HEK293 (cell line): ENCODE measurements around the gene MAP3K5.

Source experiments
- CTCF ChIA-PET: fragments of 350-600 bp; formaldehyde crosslinking; extraction: SDS; loops from one replicate; lab custom pipeline; 2021; ENCODE audit warnings: antibody characterized with exemption; lab: Yijun Ruan, JAX
- POLR2A ChIA-PET: fragments of 300-600 bp; formaldehyde crosslinking; extraction: SDS; loops from one replicate; lab custom pipeline; 2020; ENCODE audit warnings: antibody characterized with exemption, inconsistent platforms; lab: Yijun Ruan, JAX
- H3K27ac ChIP-seq: fragments of 200-500 bp; sonication (Bioruptor generic); 2 replicates; pipeline ENCODE4 v1.5.1; 2014; ENCODE audit warnings: low read depth, low read length, control low read depth, inconsistent platforms; ENCODE audit errors: extremely low read depth
- H3K36me3 ChIP-seq, 2 experiments: fragments of 200-500 bp in 1 of 2; sonication (Bioruptor generic) in 1 of 2; 1 replicate in 1 of 2; 2 replicates in 1 of 2; pipeline ENCODE4 v1.5.1; 2014 to 2017; ENCODE audit warnings: inconsistent platforms in 2 of 2, low read length in 2 of 2; ENCODE audit not compliant: control insufficient read depth in 2 of 2, insufficient read depth in 1 of 2
- H3K4me1 ChIP-seq: fragments of 200-500 bp; sonication (Bioruptor generic); 2 replicates; pipeline ENCODE4 v1.5.1; 2014; ENCODE audit warnings: mild to moderate bottlenecking, low read length, inconsistent platforms; ENCODE audit not compliant: control insufficient read depth, insufficient read depth
- H3K4me3 ChIP-seq: 2 replicates; pipeline ENCODE4 v1.5.1; 2011; ENCODE audit warnings: low read depth, mild to moderate bottlenecking, control low read depth, low read length, moderate library complexity
- H3K9me3 ChIP-seq: fragments of 200-500 bp; sonication (Bioruptor generic); 2 replicates; pipeline ENCODE4 v1.5.1; 2014; ENCODE audit warnings: low read depth, low read length, inconsistent platforms; ENCODE audit not compliant: control insufficient read depth, insufficient read depth
- ELK4 ChIP-seq: IDR thresholded peaks from 2 replicates; pipeline ENCODE4 v1.6.1; 2011; ENCODE audit warnings: mild to moderate bottlenecking, low read depth, low read length, borderline replicate concordance
- GFI1B ChIP-seq: fragments of 450-650 bp; formaldehyde crosslinking; IDR thresholded peaks from 2 replicates; pipeline ENCODE4 v1.5.1; 2016; ENCODE audit warnings: missing biosample characterization, missing genetic modification characterization
- KLF9 ChIP-seq: fragments of 450-650 bp; formaldehyde crosslinking; IDR thresholded peaks from 2 replicates; pipeline ENCODE4 v1.5.1; 2016; ENCODE audit warnings: missing biosample characterization, missing genetic modification characterization, low read depth
- MZF1 ChIP-seq: fragments of 450-650 bp; formaldehyde crosslinking; IDR thresholded peaks from 2 replicates; pipeline ENCODE4 v1.5.1; 2017; ENCODE audit warnings: missing biosample characterization, missing genetic modification characterization, borderline replicate concordance
- OVOL3 ChIP-seq: fragments of 450-650 bp; formaldehyde crosslinking; IDR thresholded peaks from 2 replicates; pipeline ENCODE4 v1.5.1; 2016; ENCODE audit warnings: missing biosample characterization, missing genetic modification characterization
- SCRT2 ChIP-seq: fragments of 450-650 bp; formaldehyde crosslinking; IDR thresholded peaks from 2 replicates; pipeline ENCODE4 v1.5.1; 2016; ENCODE audit warnings: missing biosample characterization, missing genetic modification characterization
- ZBTB26 ChIP-seq: fragments of 450-650 bp; formaldehyde crosslinking; optimal IDR thresholded peaks from 2 replicates; pipeline ENCODE3; 2016; ENCODE audit warnings: missing biosample characterization, mild to moderate bottlenecking, missing genetic modification characterization
- ZFP37 ChIP-seq: fragments of 450-650 bp; formaldehyde crosslinking; IDR thresholded peaks from 2 replicates; pipeline ENCODE4 v1.5.1; 2016; ENCODE audit warnings: missing biosample characterization, missing genetic modification characterization
- ZFP41 ChIP-seq: fragments of 450-650 bp; formaldehyde crosslinking; IDR thresholded peaks from 2 replicates; pipeline ENCODE4 v1.5.1; 2016; ENCODE audit warnings: missing biosample characterization, missing genetic modification characterization, borderline replicate concordance
- ZNF148 ChIP-seq: fragments of 450-650 bp; formaldehyde crosslinking; IDR thresholded peaks from 2 replicates; pipeline ENCODE4 v1.5.0; 2017; ENCODE audit warnings: missing biosample characterization, missing genetic modification characterization, borderline replicate concordance
- ZNF155 ChIP-seq: fragments of 450-650 bp; formaldehyde crosslinking; IDR thresholded peaks from 2 replicates; pipeline ENCODE4 v1.5.1; 2016; ENCODE audit warnings: missing biosample characterization, missing genetic modification characterization
- ZNF16 ChIP-seq: fragments of 450-650 bp; formaldehyde crosslinking; IDR thresholded peaks from 2 replicates; pipeline ENCODE4 v1.5.1; 2016; ENCODE audit warnings: low read depth, missing biosample characterization, missing genetic modification characterization
- ZNF2 ChIP-seq: fragments of 450-650 bp; formaldehyde crosslinking; IDR thresholded peaks from 2 replicates; pipeline ENCODE4 v1.5.1; 2016; ENCODE audit warnings: missing biosample characterization, missing genetic modification characterization
- ZNF202 ChIP-seq: fragments of 450-650 bp; formaldehyde crosslinking; IDR thresholded peaks from 2 replicates; pipeline ENCODE4 v1.5.1; 2016; ENCODE audit warnings: missing biosample characterization, missing genetic modification characterization, borderline replicate concordance
- ZNF24 ChIP-seq: fragments of 450-650 bp; formaldehyde crosslinking; IDR thresholded peaks from 2 replicates; pipeline ENCODE4 v1.5.1; 2016; ENCODE audit warnings: missing biosample characterization, missing genetic modification characterization
- ZNF48 ChIP-seq: fragments of 450-650 bp; formaldehyde crosslinking; IDR thresholded peaks from 2 replicates; pipeline ENCODE4 v1.5.1; 2016; ENCODE audit warnings: missing biosample characterization, missing genetic modification characterization
- ZNF626 ChIP-seq: fragments of 450-650 bp; sonication (Bioruptor Pico); formaldehyde crosslinking; IDR thresholded peaks from 2 replicates; pipeline ENCODE4 v1.5.1; 2018; ENCODE audit warnings: missing biosample characterization, missing genetic modification characterization, inconsistent platforms
- ZNF654 ChIP-seq: fragments of 450-650 bp; formaldehyde crosslinking; IDR thresholded peaks from 2 replicates; pipeline ENCODE4 v1.5.1; 2016; ENCODE audit warnings: low read depth, missing biosample characterization, missing genetic modification characterization
- ZNF658 ChIP-seq: fragments of 450-650 bp; formaldehyde crosslinking; IDR thresholded peaks from 2 replicates; pipeline ENCODE4; 2016; ENCODE audit warnings: missing biosample characterization, missing genetic modification characterization
- ZNF660 ChIP-seq: fragments of 450-650 bp; IDR thresholded peaks from 2 replicates; pipeline ENCODE4 v1.5.1; 2018; ENCODE audit warnings: missing biosample characterization, mild to moderate bottlenecking, missing genetic modification characterization
- ZNF664 ChIP-seq: fragments of 450-650 bp; formaldehyde crosslinking; IDR thresholded peaks from 2 replicates; pipeline ENCODE4 v1.5.1; 2016; ENCODE audit warnings: missing biosample characterization, missing genetic modification characterization
- ZNF830 ChIP-seq: fragments of 450-650 bp; IDR thresholded peaks from 2 replicates; pipeline ENCODE4 v1.5.0; 2018; ENCODE audit warnings: missing biosample characterization, missing genetic modification characterization, low read depth, mild to moderate bottlenecking, moderate library complexity
- ZSCAN23 ChIP-seq: fragments of 450-650 bp; formaldehyde crosslinking; IDR thresholded peaks from 2 replicates; pipeline ENCODE4 v1.5.1; 2016; ENCODE audit warnings: missing biosample characterization, missing genetic modification characterization

Gene MAP3K5

GRCh38 chr6:136568129-136568528, 224.1 kb downstream of the MAP3K5 start:
- no peak overlapping the region for H3K4me3 ChIP-seq
- no peak for TF ChIP-seq ZBTB26
- no peak for TF ChIP-seq ZNF24 (tag by site-specific recombination)
- TF ChIP-seq ZNF658 (tag by site-specific recombination), result no peak
- peak; percentile 68; the same call in 1 of the 2 replicates for TF ChIP-seq SCRT2
- TF ChIP-seq ZNF48 (tag by site-specific recombination), result no peak
- TF ChIP-seq ZNF155, result no peak
- peaks cover 22% of the 10 kb centered on the region for H3K4me1 ChIP-seq
- no peak overlapping the region for H3K27ac ChIP-seq
- H3K36me3 ChIP-seq, result no peaks in the 10 kb centered on the region
- ChIA-PET POLR2A (no interaction called here), CTCF (interaction anchor here (1.8 kb wide), 1 partner anchor 18 kb away, joined by 8 read pairs; the partner anchor contains the start of gene MAP7)
- H3K9me3 ChIP-seq, result no peaks in the 10 kb centered on the region

GRCh38 chr6:136567688-136568087, 224.6 kb downstream of the MAP3K5 start:
- no peaks in the 10 kb centered on the region for H3K9me3 ChIP-seq
- no peak overlapping the region for H3K4me3 ChIP-seq
- peaks cover 22% of the 10 kb centered on the region for H3K4me1 ChIP-seq
- TF ChIP-seq OVOL3 (tag by site-specific recombination) (no peak), ZNF664 (no peak), ELK4 (no peak), ZNF148 (no peak), ZNF830 (tag by site-specific recombination) (no peak), ZFP37 (tag by site-specific recombination) (no peak), KLF9 (tag by site-specific recombination) (no peak), ZNF654 (tag by site-specific recombination) (no peak), ZNF660 (tag by site-specific recombination) (no peak), ZNF2 (no peak), ZNF202 (tag by site-specific recombination) (no peak), ZFP41 (tag by site-specific recombination) (no peak), MZF1 (no peak), ZNF16 (no peak), GFI1B (tag by site-specific recombination) (no peak), ZNF626 (tag by site-specific recombination) (no peak), ZSCAN23 (tag by site-specific recombination) (no peak)
- H3K27ac ChIP-seq, result no peak overlapping the region
- ChIA-PET CTCF (interaction anchor here (0.7 to 1.8 kb wide), 3 partner anchors 13 to 41 kb away, joined by 3 to 8 read pairs (median 4); partner anchors contain the start of gene MAP7), POLR2A (no interaction called here)
- H3K36me3 ChIP-seq, result no peaks in the 10 kb centered on the region
